Forelimb muscle (tissue), 1 donor: ENCODE results near the gene MAP2K4. TPM values are rescaled to one million over a fixed set of nuclear protein-coding genes. Genes with fewer than 3 reads are reported as not detected.

ENCODE experiments used
- DNase-seq: peaks from one replicate; pipeline ENCODE4 v3.0.0-alpha.2; 2013; ENCODE audit warnings: low read depth
- polyA plus RNA-seq: library from polyadenylated mRNA; unstranded; fragments of 120-200 nt; gene quantifications from one replicate; pipeline ENCODE4 v1.2.1, GENCODE V29; 2013; ENCODE audit not compliant: insufficient read length

The MAP2K4 gene
- polyA plus RNA-seq, 1 donor = 21.4 TPM

GRCh38 chr17:12089809-12090384 lies 69.2 kb downstream of the MAP2K4 start:
- no peak for DNase-seq

- no peak for DNase-seq
Observed at GRCh38 chr17:12094336-12094735, 73.7 kb downstream of the MAP2K4 start.

- no peak for DNase-seq
Observed at GRCh38 chr17:12095522-12095921, 74.8 kb downstream of the MAP2K4 start.

GRCh38 chr17:12097326-12097725 lies 76.6 kb downstream of the MAP2K4 start:
- no peak for DNase-seq

- DNase-seq = no peak
Observed at GRCh38 chr17:12098568-12098967, 77.9 kb downstream of the MAP2K4 start.

- no peak for DNase-seq
Observed at GRCh38 chr17:12099412-12099811, 78.7 kb downstream of the MAP2K4 start.

- DNase-seq = no peak
Observed at GRCh38 chr17:12104831-12105230, 84.2 kb downstream of the MAP2K4 start.

- no peak for DNase-seq
Observed at GRCh38 chr17:12107905-12108304, 87.2 kb downstream of the MAP2K4 start.

- DNase-seq = no peak
Observed at GRCh38 chr17:12110906-12111305, 90.2 kb downstream of the MAP2K4 start.

- DNase-seq = no peak
Observed at GRCh38 chr17:12113156-12113555, 92.5 kb downstream of the MAP2K4 start.

GRCh38 chr17:12114686-12115418 lies 94.2 kb downstream of the MAP2K4 start:
- DNase-seq = no peak

- DNase-seq = no peak
Observed at GRCh38 chr17:12116143-12116542, 95.5 kb downstream of the MAP2K4 start.

- DNase-seq = no peak
Observed at GRCh38 chr17:12118617-12119016, 97.9 kb downstream of the MAP2K4 start.

- no peak for DNase-seq
Observed at GRCh38 chr17:12122075-12122474, 101.4 kb downstream of the MAP2K4 start.

GRCh38 chr17:12127177-12127576 lies 106.5 kb downstream of the MAP2K4 start:
- no peak for DNase-seq

- DNase-seq = no peak
Observed at GRCh38 chr17:12127667-12128066, 107.0 kb downstream of the MAP2K4 start.

GRCh38 chr17:12128946-12129345 lies 108.3 kb downstream of the MAP2K4 start:
- DNase-seq = no peak

GRCh38 chr17:12133183-12133582 lies 112.5 kb downstream of the MAP2K4 start:
- DNase-seq = no peak

- no peak for DNase-seq
Observed at GRCh38 chr17:12134101-12134500, 113.4 kb downstream of the MAP2K4 start.

- DNase-seq = no peak
Observed at GRCh38 chr17:12134587-12134986, 113.9 kb downstream of the MAP2K4 start.

GRCh38 chr17:12136243-12136642 lies 115.6 kb downstream of the MAP2K4 start:
- DNase-seq = no peak

GRCh38 chr17:12136646-12137045 lies 116.0 kb downstream of the MAP2K4 start:
- no peak for DNase-seq

GRCh38 chr17:12137859-12138258 lies 117.2 kb downstream of the MAP2K4 start:
- no peak for DNase-seq

GRCh38 chr17:12140685-12141084 lies 120.0 kb downstream of the MAP2K4 start:
- DNase-seq = no peak
